ENCODE results near the gene PRB2.
"Not testable (repeated sequence)": the region's sequence is repeated elsewhere in the genome, so short reads cannot be mapped to it uniquely, and the experiment has no call there.

DNA sequence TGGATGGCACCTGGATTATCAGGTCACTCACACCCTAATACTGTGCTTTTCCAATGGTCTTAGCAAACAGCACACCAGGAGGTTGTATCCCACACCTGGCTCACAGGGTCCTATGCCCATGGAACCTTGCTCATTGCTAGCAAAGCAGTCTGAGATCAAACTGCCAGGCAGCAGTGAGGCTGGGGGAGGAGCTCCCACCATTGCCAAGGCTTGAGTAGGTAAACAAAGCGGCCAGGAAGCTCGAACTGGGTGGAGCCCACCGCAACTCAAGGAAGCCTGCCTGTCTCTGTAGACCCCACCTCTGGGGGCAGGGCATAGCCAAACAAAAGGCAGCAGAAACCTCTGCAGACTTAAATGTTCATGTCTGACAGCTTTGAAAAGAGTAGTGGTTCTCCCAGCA, 17.9 kb downstream of the PRB2 start:
- TF ChIP-seq, protein P1, sequence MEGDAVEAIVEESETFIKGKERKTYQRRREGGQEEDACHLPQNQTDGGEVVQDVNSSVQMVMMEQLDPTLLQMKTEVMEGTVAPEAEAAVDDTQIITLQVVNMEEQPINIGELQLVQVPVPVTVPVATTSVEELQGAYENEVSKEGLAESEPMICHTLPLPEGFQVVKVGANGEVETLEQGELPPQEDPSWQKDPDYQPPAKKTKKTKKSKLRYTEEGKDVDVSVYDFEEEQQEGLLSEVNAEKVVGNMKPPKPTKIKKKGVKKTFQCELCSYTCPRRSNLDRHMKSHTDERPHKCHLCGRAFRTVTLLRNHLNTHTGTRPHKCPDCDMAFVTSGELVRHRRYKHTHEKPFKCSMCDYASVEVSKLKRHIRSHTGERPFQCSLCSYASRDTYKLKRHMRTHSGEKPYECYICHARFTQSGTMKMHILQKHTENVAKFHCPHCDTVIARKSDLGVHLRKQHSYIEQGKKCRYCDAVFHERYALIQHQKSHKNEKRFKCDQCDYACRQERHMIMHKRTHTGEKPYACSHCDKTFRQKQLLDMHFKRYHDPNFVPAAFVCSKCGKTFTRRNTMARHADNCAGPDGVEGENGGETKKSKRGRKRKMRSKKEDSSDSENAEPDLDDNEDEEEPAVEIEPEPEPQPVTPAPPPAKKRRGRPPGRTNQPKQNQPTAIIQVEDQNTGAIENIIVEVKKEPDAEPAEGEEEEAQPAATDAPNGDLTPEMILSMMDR (IDR thresholded peaks at IDR 0.05) = not testable (repeated sequence)
- not testable (repeated sequence) for TF ChIP-seq POLR2A, EP300, POLR2AphosphoS5 (IDR thresholded peaks at IDR 0.05)
